Thyroid gland (tissue), 4 donors: ENCODE measurements around the gene ERCC4. TPM values are rescaled to one million over a fixed set of nuclear protein-coding genes. Genes with fewer than 3 reads are reported as not detected.
"Not testable (repeated sequence)": the region's sequence is repeated elsewhere in the genome, so short reads cannot be mapped to it uniquely, and the experiment has no call there.

Experiments used
- DNase-seq, 2 donors: peaks; one replicate each; pipeline ENCODE4 v3.0.0-alpha.2; 2019
- H3K27ac ChIP-seq, 3 donors: fragments of 200-600 bp; sonication (generic); 1 replicate in 2 of 3; 2 replicates in 1 of 3; pipeline ENCODE4 v1.5.1; 2016 to 2019; ENCODE audit warnings: mild to moderate bottlenecking in 1 of 3, moderate library complexity in 1 of 3
- H3K27me3 ChIP-seq: fragments of 200-600 bp; sonication (generic); one replicate; pipeline ENCODE4 v1.5.1; 2019
- H3K36me3 ChIP-seq, 2 donors: fragments of 200-600 bp; sonication (generic); one replicate each; pipeline ENCODE4 v1.5.1; 2016 to 2019
- H3K4me1 ChIP-seq, 2 donors: fragments of 200-600 bp; sonication (generic); one replicate each; pipeline ENCODE4 v1.5.1; 2017 to 2019
- H3K4me3 ChIP-seq, 3 donors: fragments of 200-600 bp; sonication (generic); replicated peaks in 1 of 3; 1 replicate in 2 of 3; 2 replicates in 1 of 3; pipeline ENCODE4 v1.5.1; 2016; ENCODE audit warnings: mild to moderate bottlenecking in 1 of 3
- H3K9me3 ChIP-seq: fragments of 200-600 bp; sonication (generic); one replicate; pipeline ENCODE4 v1.5.1; 2017
- POLR2A ChIP-seq, 2 donors: fragments of 450-650 bp; IDR thresholded peaks; one replicate each; pipeline ENCODE4 v1.6.1; 2017; ENCODE audit warnings: antibody characterized with exemption in 2 of 2, mild to moderate bottlenecking in 2 of 2, moderate library complexity in 1 of 2
- WGBS, 2 donors: methylation state at CpG; one replicate each; pipeline ENCODE4 v1.1.5; 2017; 5-methylcytosine and 5-hydroxymethylcytosine counted together
- intact Hi-C: fragments of 100-400 bp; cut with DNase I; formaldehyde crosslinking; loops from one replicate; pipeline ENCODE4 v1.15.1; 2023
- total RNA-seq, 4 donors: library from RNA; depleted of rRNA; stranded (reverse); fragments of >200 nt; gene quantifications; one replicate each; pipeline ENCODE4 v1.2.3, GENCODE V29; 2016
- TF ChIP-seq, protein P1 (sequence below), 6 experiments: fragments of 200-600 bp in 3 of 6; fragments of 450-650 bp in 3 of 6; sonication (generic) in 3 of 6; IDR thresholded peaks; one replicate each; pipeline ENCODE4 v1.5.1; 2016 to 2019; ENCODE audit warnings: antibody characterized with exemption in 6 of 6, mild to moderate bottlenecking in 2 of 6, inconsistent platforms in 1 of 6, moderate library complexity in 1 of 6

The ERCC4 gene
- total RNA-seq, 4 donors from 2014 or later, result 7.5 to 13.2 (median 11.9) TPM

DNA sequence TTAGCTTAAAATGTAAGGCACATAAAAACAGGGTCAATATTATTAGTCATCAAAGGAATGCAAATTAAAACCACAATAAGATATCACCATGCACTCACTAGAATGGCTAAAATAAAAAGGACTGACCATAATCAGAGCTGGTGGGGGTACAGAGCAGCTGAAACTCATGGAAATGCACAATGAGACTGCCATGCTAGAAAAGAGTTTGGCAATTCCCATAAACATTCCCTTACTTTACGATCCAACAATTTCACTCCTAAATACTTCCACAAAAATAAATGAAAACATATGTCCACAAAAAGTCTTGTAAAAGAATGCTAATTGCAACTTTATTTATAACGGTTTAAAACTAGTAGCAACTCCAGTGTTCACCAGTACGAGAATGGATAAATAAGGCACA is 36.1 kb upstream of the ERCC4 start:
- H3K4me3 ChIP-seq, result no peak overlapping the region
- no peaks in the 10 kb centered on the region for H3K36me3 ChIP-seq
- TF ChIP-seq, protein P1, sequence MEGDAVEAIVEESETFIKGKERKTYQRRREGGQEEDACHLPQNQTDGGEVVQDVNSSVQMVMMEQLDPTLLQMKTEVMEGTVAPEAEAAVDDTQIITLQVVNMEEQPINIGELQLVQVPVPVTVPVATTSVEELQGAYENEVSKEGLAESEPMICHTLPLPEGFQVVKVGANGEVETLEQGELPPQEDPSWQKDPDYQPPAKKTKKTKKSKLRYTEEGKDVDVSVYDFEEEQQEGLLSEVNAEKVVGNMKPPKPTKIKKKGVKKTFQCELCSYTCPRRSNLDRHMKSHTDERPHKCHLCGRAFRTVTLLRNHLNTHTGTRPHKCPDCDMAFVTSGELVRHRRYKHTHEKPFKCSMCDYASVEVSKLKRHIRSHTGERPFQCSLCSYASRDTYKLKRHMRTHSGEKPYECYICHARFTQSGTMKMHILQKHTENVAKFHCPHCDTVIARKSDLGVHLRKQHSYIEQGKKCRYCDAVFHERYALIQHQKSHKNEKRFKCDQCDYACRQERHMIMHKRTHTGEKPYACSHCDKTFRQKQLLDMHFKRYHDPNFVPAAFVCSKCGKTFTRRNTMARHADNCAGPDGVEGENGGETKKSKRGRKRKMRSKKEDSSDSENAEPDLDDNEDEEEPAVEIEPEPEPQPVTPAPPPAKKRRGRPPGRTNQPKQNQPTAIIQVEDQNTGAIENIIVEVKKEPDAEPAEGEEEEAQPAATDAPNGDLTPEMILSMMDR (IDR thresholded peaks at IDR 0.05), result no peak
- no peak for TF ChIP-seq POLR2A (IDR thresholded peaks at IDR 0.05)
- intact Hi-C loops, result no loop called here
- no peaks in the 10 kb centered on the region for H3K4me1 ChIP-seq
- H3K27me3 ChIP-seq, result no peaks in the 10 kb centered on the region
- no peak for DNase-seq
- H3K27ac ChIP-seq, result no peak overlapping the region
- WGBS, 2 donors, result 48 to 84% methylated on average over 3 of the region's 3 CpGs
- no peaks in the 10 kb centered on the region for H3K9me3 ChIP-seq

DNA sequence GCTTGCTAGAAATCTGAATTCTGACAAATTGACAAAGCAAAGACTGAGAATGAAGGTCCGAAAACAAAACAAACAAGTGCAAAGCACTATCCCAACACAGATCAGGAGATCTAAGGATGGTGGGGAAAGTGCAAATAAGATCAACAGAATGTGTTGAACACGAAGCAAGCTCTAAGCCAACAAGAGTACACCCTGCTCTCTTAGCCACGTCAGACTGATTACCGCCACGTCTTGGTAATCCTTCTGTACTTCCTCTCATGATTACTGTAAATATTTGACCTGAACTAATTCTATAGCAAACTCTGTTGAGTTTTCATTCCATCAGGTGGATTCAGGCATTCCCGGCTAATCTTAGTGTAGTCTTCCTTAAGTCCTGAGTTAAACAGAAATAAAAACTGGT is 34.3 kb upstream of the ERCC4 start:
- Histone ChIP-seq H3K27me3 (no peaks in the 10 kb centered on the region), H3K4me1 (peaks cover 0 to 3% of the 10 kb centered on the region in 2 donors), H3K27ac (no peak overlapping the region), H3K4me3 (no peak overlapping the region), H3K36me3 (no peaks in the 10 kb centered on the region), H3K9me3 (no peaks in the 10 kb centered on the region)
- intact Hi-C loops, result no loop called here
- WGBS, 2 donors, result 36 to 42% methylated on average over 6 of the region's 6 CpGs
- no peak for DNase-seq
- TF ChIP-seq, protein P1 (IDR thresholded peaks at IDR 0.05), result no peak
- TF ChIP-seq POLR2A (IDR thresholded peaks at IDR 0.05), result no peak

DNA sequence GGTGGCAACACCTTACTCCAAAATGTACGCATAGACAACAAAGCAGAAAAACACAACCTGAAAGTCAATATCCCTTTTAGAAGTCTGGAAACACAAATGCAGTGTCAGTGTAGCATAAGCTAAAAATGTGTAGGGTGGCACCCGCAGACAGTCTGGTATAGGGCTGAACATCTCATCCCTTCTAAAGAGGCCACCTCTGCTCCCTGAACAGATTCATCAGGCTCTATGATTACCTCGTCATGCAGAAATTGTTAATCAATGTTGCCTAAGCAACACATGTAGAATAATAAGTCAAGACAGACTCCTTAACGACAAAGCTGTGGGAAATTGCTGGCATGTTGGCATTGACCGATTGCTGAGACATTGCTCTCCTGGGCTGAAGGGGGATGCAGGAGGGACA is 33.3 kb upstream of the ERCC4 start:
- Histone ChIP-seq H3K4me1 (peaks cover 2 to 7% of the 10 kb centered on the region in 2 donors), H3K36me3 (no peaks in the 10 kb centered on the region), H3K4me3 (no peak overlapping the region), H3K9me3 (no peaks in the 10 kb centered on the region), H3K27me3 (no peaks in the 10 kb centered on the region), H3K27ac (no peak overlapping the region)
- intact Hi-C loops, result no loop called here
- 91 to 92% methylated on average over 5 of the region's 5 CpGs for WGBS, 2 donors
- DNase-seq, result no peak
- TF ChIP-seq, protein P1 (IDR thresholded peaks at IDR 0.05), result no peak
- no peak for TF ChIP-seq POLR2A (IDR thresholded peaks at IDR 0.05)

DNA sequence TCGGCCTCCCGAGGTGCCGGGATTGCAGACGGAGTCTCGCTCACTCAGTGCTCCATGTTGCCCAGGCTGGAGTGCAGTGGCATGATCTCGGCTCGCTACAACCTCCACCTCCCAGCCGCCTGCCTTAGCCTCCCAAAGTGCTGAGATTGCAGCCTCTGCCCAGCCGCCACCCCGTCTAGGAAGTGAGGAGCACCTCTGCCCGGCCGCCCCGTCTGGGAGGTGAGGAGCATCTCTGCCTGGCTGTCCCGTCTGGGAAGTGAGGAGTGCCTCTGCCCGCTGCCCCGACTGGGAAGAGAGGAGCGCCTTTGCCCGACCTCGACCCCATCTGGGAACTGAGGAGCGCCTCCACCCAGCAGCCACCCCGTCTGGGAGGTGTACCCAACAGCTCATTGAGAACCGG is 30.6 kb upstream of the ERCC4 start:
- H3K9me3 ChIP-seq, H3K4me3 ChIP-seq, H3K4me1 ChIP-seq, H3K27ac ChIP-seq, H3K27me3 ChIP-seq, H3K36me3 ChIP-seq, DNase-seq, intact Hi-C loops: not testable (repeated sequence)
- WGBS, 2 donors, result 91 to 93% methylated on average over 12 to 22 of the region's 22 CpGs

DNA sequence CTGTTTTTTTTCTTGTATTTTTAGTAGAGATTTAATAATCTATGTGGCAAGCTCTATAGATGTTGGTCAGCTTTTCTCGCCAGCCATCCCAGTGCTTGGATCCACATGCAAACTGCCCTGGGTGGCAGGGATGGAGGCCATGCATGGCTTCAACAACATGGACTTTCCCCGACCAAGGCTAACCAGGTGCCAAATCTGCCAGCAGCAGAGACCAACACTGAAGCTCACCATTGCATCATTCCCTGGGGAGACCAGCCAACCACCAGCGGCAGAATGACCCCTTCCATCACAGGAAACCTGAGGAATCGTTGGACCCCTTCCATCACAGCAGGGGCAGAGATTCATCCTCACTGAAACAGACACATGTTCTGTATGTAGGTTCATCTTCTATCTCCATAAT is 27.7 kb upstream of the ERCC4 start:
- no peak for TF ChIP-seq POLR2A (IDR thresholded peaks at IDR 0.05)
- TF ChIP-seq, protein P1 (IDR thresholded peaks at IDR 0.05), result no peak
- no peak for DNase-seq
- 65 to 68% methylated on average over 4 of the region's 4 CpGs for WGBS, 2 donors

DNA sequence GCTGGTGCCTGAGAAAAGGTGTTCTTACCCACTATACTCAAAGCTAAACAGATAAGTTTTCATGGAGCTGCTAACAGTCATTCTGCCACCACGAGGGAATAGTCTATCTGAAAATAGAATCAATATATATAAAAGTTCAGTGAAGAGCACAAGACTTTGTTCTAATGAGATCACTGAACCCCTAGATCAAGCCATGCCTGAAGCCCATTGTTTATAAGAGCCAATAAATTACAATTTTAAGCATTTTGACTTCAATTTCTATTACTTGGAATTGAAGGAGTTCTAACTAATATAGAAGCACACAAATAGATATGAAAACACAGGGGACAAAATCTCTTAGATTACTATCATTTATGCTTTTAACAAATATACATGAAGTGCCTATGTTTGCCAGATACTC is 24.4 kb upstream of the ERCC4 start:
- intact Hi-C loops, result no loop called here
- H3K4me3 ChIP-seq, result no peak overlapping the region
- 78 to 79% methylated on average over 1 of the region's 1 CpG for WGBS, 2 donors
- no peak for TF ChIP-seq POLR2A (IDR thresholded peaks at IDR 0.05)
- TF ChIP-seq, protein P1 (IDR thresholded peaks at IDR 0.05), result no peak
- H3K27ac ChIP-seq, result no peak overlapping the region
- H3K9me3 ChIP-seq, result no peaks in the 10 kb centered on the region
- H3K36me3 ChIP-seq, result no peaks in the 10 kb centered on the region
- H3K4me1 ChIP-seq, result peaks cover 4% of the 10 kb centered on the region in 2 donors
- DNase-seq, result no peak
- H3K27me3 ChIP-seq, result no peaks in the 10 kb centered on the region

More for the DNA sequence above, 27.7 kb upstream of the ERCC4 start:
- H3K36me3 ChIP-seq, result no peaks in the 10 kb centered on the region
- peaks cover 4 to 7% of the 10 kb centered on the region in 2 donors for H3K4me1 ChIP-seq
- intact Hi-C loops, result no loop called here
- H3K27me3 ChIP-seq, result no peaks in the 10 kb centered on the region
- no peak overlapping the region for H3K27ac ChIP-seq
- H3K4me3 ChIP-seq, result no peak overlapping the region
- H3K9me3 ChIP-seq, result no peaks in the 10 kb centered on the region
